Raji (cell line): ENCODE measurements around the gene ETV6.

Source experiments
- POLR2A ChIP-seq: IDR thresholded peaks from 2 replicates; pipeline ENCODE4 v1.6.1; 2011; ENCODE audit warnings: low read depth, low read length, control low read depth; ENCODE audit not compliant: insufficient read depth

Gene ETV6

DNA sequence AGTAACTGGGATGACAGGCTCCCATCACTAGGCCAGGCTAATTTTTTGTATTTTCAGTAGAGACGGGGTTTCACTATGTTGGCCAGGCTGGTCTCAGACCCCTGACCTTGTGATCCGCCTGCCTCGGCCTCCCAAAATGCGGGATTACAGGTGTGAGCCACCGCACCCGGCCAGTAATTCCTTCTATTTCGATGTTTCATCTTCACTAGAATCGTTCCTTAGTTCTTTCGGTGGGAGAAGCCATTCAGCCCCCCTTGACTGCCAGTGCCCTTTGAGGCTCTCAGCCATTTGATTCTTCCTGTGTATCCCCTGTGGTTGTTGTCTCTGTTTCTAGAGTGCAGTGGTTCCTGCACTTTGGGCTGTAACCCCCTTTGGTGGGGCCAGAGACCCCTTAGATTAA, 174.1 kb downstream of the ETV6 start:
- TF ChIP-seq POLR2A: no peak

DNA sequence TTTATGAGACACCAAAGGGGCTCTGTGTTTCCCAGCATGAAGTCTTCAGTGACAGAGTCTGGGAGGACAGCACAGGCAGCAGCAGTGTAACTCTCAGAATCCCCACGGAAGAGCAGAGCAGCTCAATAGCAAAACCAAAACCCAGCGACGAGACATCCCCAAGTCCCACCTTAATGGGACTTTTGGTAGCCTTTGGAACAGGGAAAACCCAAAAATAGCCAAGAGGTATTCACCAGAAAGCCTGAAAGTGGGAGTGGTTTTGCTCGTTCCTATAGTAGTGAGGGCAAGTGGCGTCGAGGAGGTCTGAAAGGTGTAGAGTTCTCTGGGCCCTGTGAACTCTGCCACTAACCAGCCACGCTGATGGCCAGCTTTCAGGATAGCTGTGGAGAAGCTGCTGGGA, 174.6 kb downstream of the ETV6 start:
- no peak for TF ChIP-seq POLR2A

DNA sequence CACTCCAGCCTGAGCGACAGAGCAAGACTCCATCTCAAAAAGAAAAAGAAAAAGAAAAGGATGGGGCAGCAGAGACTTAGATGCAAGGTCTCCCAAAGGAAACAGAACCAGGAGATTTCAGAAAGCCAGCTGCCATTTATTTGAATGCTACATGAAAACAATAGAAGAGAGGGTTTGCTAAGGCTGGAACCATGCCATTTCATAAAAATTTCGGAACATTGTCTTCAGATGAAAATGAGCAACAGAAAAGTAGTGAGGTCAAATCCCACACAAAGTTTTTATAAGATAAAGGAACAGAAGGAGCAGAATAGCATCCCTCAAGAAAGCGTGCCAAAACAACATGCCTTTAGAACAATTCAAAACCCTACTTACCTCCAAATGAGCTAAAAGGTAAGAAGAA, 175.3 kb downstream of the ETV6 start:
- TF ChIP-seq POLR2A: no peak

DNA sequence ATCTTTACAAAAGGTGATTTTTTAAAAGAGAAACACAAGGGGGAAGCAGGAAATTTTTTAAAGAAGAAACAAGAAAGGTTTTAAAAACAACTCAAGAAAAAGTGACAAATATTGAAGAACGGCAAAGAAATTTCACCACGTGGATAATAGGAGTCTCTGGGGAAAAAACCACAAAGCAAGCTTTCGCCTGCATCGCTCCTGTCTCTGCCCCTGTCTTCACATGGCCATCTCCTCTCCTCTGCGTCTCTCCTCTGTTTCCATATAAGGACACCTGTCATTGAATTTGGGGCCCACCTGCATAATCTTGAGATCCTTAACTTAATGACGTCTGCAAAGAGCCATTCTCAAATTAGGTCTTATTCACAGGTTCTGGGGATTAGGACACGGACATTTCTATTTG, 175.8 kb downstream of the ETV6 start:
- TF ChIP-seq POLR2A: no peak

DNA sequence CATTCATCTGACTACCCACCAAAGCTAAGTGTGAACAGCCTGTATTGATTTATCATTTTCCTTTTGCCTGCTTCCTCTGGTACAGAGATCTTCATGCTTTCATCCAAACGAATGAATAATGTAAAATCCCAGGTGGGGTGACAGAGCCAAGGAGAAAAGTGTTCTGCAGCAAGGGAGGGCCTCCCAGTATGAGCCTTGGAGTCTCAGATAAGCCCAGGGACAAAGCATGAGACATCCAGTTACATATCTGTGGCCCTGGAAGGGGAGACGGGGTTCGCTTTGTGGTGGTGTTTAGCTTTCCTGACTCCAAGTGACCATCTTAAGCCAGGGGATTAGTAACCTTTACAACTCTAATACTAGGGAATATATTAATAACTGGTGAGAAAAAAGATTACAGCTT, 177.1 kb downstream of the ETV6 start:
- no peak for TF ChIP-seq POLR2A

DNA sequence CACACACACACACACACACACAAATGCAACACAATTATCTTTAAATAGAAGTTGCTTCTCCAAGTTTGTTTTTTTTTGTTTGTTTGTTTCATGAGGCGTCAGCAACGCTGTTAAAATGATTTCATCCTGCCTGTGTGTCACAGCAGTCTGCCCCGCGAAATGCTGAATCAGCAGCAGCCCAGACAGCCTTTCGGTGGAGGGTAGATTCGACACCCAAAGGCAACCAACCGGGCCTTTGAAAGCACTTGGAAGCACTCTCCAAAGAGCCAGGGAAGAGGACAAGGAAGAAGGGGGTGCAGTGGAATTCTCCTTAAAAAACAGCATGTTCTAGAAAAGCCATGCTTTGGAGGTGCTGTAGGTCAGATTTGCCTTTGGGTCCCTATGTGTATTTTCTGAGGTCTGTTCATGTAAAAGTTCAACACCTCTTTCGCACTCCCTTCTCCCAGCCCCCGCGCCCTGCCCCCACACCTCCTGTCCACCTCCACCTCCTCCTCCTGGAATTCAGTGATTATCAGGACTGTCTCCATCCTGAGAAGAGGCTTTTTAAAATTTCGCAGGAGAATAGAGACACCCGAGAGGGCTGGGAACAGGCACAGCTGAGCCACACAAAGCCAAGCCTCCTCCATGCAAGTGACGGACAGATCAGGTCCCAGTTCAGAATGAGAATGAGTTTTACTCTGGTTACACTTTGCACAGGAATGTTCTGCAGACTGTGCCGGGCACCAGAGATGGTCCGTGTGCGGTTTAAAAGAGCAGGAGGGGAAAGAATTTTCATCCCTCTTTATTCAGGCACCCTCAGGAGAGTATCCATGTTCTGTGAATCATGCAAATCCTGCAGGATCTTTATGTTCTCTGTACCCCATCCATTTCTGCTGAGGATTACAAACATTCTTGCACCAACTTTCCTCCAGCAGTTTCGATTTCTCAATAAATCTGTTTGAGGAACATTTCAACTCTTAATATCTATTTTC, 177.9 kb downstream of the ETV6 start:
- TF ChIP-seq POLR2A: no peak

DNA sequence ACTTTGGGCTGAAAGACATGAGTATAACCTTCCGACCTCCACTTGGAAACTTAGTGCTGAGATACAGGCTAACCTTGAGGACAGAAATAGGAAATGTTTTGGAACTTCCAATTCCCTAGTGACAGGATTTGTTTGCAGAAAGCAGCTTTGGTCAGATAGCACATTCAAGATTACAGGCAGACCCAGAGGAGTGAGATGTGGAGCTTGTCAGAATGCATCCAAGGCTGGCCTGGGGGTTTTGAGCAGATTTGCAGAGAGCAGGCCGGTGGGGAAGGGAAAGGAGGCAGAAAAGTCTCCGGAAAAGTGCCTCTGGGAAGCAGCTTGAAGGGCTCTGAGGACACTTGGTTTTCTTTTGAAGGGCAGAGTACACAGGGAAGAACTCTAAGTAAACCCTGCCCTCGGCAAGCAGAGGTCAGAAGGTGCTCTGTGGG, 180.3 kb downstream of the ETV6 start:
- TF ChIP-seq POLR2A: no peak

DNA sequence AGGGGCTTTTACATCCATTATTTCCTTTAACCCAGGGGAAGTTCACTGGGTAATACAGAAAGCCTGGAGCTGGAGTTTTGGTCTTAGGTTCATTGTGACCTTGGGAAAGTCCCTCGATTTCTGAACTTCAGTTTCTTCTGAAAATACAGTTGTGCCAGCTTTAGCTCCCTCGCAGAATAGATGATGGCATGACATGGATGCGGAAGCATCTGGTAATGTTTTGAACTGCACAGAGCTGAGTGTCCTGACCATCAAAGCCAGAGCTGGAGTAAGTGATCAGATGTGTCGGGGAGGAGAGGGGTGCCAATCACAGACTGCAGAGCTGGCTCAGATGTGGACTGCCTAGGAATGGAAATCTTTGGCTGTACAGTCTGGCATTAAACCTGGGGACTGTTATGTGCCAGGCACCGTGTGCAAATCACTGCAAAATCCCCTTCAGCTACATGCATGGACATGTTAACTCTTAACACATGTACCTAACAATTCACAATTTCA, 180.9 kb downstream of the ETV6 start:
- no peak for TF ChIP-seq POLR2A

DNA sequence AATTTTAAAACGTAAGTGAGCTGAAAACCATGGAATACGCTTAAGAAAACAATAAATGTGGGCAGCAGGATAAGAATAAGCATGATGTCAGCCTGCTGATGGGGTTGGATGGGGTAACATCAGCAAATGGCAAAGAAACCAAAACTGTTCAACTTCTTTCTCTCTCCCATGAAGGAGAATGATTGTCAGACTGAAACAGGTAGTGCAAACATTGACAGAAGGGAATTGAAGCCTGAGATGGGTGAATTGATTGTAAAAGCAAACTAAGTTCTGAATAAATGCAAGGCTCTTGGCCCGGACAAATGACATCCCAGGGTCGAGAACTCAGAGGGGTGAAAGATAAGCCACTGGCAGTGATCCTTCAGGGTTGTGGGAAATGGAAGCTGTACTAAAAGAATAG, 182.6 kb downstream of the ETV6 start:
- TF ChIP-seq POLR2A: no peak

DNA sequence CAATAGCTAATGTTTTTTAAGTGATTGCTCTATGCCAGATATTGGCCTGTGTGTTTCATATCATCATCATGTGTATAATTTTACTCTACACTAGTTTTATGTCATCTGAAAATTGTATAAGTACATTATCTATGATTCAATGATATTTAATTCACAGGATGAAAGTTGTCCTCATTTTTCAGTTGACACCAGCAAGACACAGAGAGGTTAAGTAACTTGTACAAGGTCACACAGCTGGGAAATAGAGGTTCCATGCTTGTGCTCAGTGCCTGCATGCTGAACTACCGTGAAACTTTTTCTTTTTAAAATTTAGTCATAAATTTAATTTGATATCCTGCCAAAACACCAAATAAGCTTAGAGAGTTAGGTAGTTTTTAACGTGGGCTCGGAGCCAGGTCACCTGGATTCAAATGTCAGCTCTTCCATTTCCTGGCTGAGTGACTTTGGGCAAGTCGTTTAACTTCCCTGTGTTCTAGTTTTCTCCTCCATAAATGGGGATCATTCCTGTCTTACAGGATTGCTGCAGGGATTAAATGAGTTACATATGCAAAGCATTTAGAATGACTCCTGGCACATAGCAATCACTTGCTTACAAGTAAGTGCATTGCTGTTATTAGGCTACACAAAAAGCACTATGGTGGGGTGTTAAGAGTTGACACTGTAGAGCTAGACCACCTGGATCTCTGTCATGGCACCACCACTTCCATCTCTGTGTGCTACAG, 183.9 kb downstream of the ETV6 start:
- no peak for TF ChIP-seq POLR2A

DNA sequence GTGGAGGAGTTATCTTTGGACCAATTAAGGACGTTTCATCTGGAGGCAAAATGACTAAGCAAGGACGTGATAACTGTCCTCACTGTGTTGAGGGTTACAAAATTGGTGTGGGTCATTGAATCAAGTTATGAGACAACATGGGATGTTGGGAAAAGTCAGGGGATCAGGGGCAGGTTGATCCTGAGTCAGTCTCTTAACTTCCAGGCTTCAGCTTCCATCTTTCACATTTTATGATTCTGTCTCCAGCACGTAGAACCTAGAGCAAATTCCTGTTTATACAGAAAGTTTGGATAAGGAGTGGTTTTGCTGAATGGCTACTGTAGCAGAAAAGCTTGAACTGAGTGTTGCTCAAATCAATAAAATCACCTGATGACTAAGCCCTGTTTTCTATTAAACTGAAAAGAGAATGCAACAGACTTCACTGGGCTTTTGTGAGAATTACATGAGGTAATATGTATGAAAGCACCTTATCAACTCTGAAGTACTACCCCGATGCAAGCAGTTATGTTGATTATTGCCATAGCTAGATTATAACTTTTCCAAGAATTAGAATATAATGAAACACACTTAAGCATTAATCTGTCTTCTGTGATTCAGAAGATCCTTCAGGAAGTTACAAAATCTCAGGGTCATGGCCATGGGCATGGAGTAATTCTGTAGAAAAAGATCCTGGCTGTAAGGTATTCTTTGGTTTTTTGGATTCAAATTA, 184.8 kb downstream of the ETV6 start:
- no peak for TF ChIP-seq POLR2A

DNA sequence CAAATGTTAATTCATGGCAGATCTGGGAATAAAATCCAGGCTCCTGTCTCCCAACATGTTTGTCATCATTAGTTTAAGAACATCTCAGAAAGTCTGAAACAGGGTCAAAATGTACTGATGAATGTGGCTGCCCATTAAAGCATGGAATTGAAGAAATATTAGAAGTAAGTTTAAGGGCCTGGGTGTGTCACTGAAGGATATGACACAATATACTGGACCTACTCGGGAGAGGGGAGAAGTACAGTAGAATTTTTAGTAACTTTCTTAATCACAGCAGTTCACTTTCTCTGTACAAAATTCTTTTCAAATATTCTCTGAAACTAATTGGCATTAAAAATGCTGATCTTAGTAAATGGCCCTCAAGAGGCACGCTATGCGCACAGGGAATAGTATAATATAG, 185.5 kb downstream of the ETV6 start:
- no peak for TF ChIP-seq POLR2A

DNA sequence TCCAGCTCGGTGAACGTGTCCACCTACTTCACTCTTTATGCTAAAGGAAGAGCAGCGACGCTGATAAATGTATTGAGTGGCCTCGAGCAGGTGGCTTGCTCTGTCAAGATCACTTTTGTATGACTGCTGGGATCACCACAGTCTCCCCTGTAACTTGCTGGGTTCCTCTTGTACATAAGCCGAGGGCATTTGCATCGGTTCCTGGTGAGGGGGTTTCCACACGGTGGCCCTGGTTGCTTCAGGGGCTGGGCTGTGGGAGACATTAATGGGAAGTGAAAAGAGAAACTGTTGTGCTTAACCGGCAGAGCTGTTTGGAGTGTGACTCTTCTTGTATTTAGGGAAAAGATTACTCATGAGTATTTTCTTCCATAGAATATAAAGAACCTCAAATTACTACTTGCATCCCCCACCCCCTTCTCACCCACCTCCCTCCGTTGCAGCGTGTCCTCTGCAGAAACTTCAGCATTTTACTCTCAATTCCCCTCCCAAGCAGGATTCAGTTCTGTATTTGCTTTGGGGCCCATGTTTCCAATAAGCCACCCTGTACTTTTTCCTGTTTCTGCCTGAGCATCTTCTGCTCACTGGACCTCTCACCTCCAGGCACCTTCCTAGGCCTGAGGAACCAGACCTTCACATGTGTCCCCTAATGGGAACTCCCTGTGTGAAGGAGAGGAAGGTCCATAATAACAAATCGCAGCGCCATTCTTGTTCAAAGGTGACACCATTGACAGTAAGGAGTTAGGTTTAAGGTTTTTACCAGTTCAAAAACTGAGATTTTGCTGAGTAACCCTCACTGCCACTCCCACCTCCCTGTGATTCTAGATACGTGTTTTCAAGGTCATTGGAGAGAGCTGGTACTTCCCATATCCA, 187.0 kb downstream of the ETV6 start:
- peak; percentile 54; the same call in 1 of the 2 replicates for TF ChIP-seq POLR2A

DNA sequence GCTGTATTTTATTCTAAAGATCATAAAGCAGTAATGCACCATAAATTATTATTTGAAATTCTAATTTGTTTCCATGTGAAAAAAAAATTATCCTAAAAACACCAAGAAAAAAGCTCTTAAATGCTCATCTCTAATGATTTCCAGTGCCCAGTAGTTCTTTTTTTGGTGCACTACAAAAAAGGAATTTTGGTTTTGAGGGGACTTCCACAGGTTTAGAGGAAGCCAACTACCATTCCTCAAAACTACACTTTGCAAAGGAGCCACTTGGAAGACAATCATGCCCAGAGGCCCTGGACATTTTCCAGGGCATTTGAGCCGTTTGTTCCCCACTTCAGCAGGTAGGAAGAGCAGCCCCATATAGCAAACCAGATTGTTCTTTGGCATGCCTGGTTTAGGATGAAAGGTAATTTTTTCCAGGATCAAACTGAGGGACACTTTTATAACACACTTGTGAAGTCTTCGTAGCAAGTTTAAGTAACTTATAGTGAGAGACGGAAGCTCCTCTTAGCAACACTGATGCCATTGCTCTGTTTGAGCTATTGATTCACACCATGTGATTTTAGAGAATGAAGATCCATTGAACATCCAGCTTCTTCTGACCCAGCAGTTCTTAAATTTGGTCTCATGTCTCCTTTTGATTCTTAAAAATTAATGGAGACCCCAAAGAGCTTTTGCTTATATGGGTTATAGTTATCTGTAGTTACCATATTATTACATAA, 187.9 kb downstream of the ETV6 start:
- no peak for TF ChIP-seq POLR2A
